GM21723 (cell line): Measurements from ENCODE around the gene THEM4.
"Not testable (repeated sequence)": the region's sequence is repeated elsewhere in the genome, so short reads cannot be mapped to it uniquely, and the experiment has no call there.

Experiments used
- ATAC-seq: cut with Tn5 transposase; IDR thresholded peaks from one replicate; pipeline ENCODE4 v1.9.1; 2021; ENCODE audit warnings: mild to moderate bottlenecking, moderate library complexity; ENCODE audit not compliant: unreplicated experiment

THEM4 gene

GRCh38 chr1:151935154-151935553 is 25.8 kb upstream of the THEM4 start:
- no peak for ATAC-seq

GRCh38 chr1:151934048-151934493 is 24.8 kb upstream of the THEM4 start:
- ATAC-seq = no peak

GRCh38 chr1:151924691-151925587 is 15.6 kb upstream of the THEM4 start:
- no peak for ATAC-seq

GRCh38 chr1:151923422-151923821 is 14.1 kb upstream of the THEM4 start:
- no peak for ATAC-seq

GRCh38 chr1:151920149-151920548 is 10.8 kb upstream of the THEM4 start:
- no peak for ATAC-seq

- no peak for ATAC-seq
These were observed 9.7 kb upstream of the THEM4 start for GRCh38 chr1:151918819-151919610.

GRCh38 chr1:151918156-151918555 is 8.8 kb upstream of the THEM4 start:
- no peak for ATAC-seq

GRCh38 chr1:151916726-151917370 is 7.5 kb upstream of the THEM4 start:
- ATAC-seq = no peak

- no peak for ATAC-seq
These were observed 5.9 kb upstream of the THEM4 start for GRCh38 chr1:151915061-151915686.

GRCh38 chr1:151914076-151914475 is 4.8 kb upstream of the THEM4 start:
- no peak for ATAC-seq

GRCh38 chr1:151912973-151913372 is 3.7 kb upstream of the THEM4 start:
- no peak for ATAC-seq

- ATAC-seq = no peak
These were observed 1.1 kb downstream of the THEM4 start for GRCh38 chr1:151908228-151908691.

GRCh38 chr1:151907363-151908139 is 1.8 kb downstream of the THEM4 start:
- ATAC-seq = no peak

- ATAC-seq = not testable (repeated sequence)
These were observed 3.0 kb downstream of the THEM4 start for GRCh38 chr1:151906324-151906645.

- ATAC-seq = not testable (repeated sequence)
These were observed 3.6 kb downstream of the THEM4 start for GRCh38 chr1:151905443-151906323.

- ATAC-seq = no peak
These were observed 4.3 kb downstream of the THEM4 start for GRCh38 chr1:151905070-151905442.

GRCh38 chr1:151902858-151903257 is 6.5 kb downstream of the THEM4 start:
- ATAC-seq = no peak

GRCh38 chr1:151900804-151901203 is 8.5 kb downstream of the THEM4 start:
- not testable (repeated sequence) for ATAC-seq

GRCh38 chr1:151898519-151898991 is 10.8 kb downstream of the THEM4 start:
- ATAC-seq = no peak
